ENCODE results near the gene OOEP. TPM values are rescaled to one million over a fixed set of nuclear protein-coding genes. Genes with fewer than 3 reads are reported as not detected.

The OOEP gene
- total and polyA plus RNA-seq, 3 donors from 2014 or later: 14.1 to 26.9 (median 24.8) TPM

DNA sequence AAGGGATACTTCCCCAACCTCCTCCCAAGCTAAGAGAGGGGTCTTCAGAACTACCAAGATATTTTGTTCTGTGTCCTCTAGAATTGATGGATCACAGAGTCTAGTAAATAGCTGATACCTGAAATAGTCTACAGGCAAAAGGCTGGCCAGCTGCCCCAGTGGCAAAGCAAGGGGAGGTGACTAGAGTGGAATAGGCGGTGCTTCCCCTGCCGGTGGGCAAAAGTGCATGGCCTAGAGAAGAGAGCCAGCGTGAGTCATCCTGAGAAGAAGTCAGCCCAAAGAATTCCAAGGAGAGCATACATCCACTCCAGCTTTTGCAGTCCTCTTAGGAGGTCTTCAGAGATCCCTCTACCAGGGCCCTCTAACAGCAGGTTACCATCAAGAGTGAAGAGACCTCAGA lies 30.4 kb downstream of the OOEP start:
- Histone ChIP-seq H3K36me3 (ENCODE audit: low read depth, missing control alignments) (no peaks in the 10 kb centered on the region), H3K27ac (no peak overlapping the region), H3K4me1 (no peaks in the 10 kb centered on the region), H3K9me3 (no peaks in the 10 kb centered on the region), H3K27me3 (no peaks in the 10 kb centered on the region), H3K4me3 (no peak overlapping the region)
- WGBS, 2 donors: 70 to 74% methylated on average over 3 of the region's 3 CpGs
- intact Hi-C loops (cut with DNase I; ENCODE audit: low total_unique reads): no loop called here
- no peak for TF ChIP-seq POLR2A (IDR thresholded peaks at IDR 0.05)
- TF ChIP-seq, protein P1, sequence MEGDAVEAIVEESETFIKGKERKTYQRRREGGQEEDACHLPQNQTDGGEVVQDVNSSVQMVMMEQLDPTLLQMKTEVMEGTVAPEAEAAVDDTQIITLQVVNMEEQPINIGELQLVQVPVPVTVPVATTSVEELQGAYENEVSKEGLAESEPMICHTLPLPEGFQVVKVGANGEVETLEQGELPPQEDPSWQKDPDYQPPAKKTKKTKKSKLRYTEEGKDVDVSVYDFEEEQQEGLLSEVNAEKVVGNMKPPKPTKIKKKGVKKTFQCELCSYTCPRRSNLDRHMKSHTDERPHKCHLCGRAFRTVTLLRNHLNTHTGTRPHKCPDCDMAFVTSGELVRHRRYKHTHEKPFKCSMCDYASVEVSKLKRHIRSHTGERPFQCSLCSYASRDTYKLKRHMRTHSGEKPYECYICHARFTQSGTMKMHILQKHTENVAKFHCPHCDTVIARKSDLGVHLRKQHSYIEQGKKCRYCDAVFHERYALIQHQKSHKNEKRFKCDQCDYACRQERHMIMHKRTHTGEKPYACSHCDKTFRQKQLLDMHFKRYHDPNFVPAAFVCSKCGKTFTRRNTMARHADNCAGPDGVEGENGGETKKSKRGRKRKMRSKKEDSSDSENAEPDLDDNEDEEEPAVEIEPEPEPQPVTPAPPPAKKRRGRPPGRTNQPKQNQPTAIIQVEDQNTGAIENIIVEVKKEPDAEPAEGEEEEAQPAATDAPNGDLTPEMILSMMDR (IDR thresholded peaks at IDR 0.05): no peak
- DNase-seq: no peak

DNA sequence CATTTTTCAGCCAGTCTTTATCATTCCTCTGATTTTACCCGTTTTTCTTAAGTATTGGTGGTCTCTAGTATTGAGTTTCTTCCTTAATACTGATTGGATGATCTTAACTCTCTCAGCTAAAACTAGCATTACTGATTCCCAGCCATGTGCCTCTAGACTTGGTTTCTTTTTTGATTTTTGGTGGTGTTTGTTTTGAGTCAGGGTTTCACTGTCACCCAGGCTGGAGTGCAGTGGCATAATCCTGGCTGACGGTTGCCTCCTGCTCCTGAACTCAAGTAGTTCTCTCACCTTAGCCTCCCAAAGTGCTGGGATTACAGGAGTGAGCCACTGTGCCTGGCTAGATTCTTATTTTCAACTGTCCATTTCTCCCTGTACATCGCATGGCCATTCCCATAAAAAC lies 40.5 kb downstream of the OOEP start:
- Histone ChIP-seq H3K36me3 (ENCODE audit: low read depth, missing control alignments) (no peaks in the 10 kb centered on the region), H3K4me1 (no peaks in the 10 kb centered on the region), H3K27ac (no peak overlapping the region), H3K9me3 (no peaks in the 10 kb centered on the region), H3K4me3 (no peak overlapping the region), H3K27me3 (no peaks in the 10 kb centered on the region)
- DNase-seq: no peak
- WGBS, 2 donors: 69 to 77% methylated on average over 3 of the region's 3 CpGs
- intact Hi-C loops (cut with DNase I; ENCODE audit: low total_unique reads): no loop called here
- TF ChIP-seq, protein P1 (IDR thresholded peaks at IDR 0.05): no peak
- TF ChIP-seq POLR2A (IDR thresholded peaks at IDR 0.05): no peak

DNA sequence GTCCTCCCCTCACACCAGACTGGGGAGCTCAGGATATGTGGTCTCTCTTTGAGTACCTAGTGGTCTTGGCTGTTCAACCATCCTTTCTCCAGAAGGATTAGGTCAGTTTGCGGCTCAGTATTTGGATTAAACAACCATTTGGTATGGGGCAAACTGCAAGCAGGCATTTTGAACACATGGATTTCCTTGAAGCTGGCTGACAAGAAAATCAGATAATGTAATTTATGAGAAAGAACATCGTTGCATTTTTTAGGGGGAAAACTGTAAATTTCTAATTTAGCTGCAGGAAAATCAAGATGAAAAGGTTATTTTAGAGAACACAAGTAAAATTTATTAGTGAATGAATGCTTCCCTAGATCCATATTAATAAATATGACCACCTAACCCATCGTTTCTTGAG lies 40.9 kb downstream of the OOEP start:
- Histone ChIP-seq H3K27me3 (no peaks in the 10 kb centered on the region), H3K27ac (no peak overlapping the region), H3K4me1 (no peaks in the 10 kb centered on the region), H3K4me3 (no peak overlapping the region), H3K36me3 (ENCODE audit: low read depth, missing control alignments) (no peaks in the 10 kb centered on the region), H3K9me3 (no peaks in the 10 kb centered on the region)
- TF ChIP-seq, protein P1 (IDR thresholded peaks at IDR 0.05): no peak
- no peak for TF ChIP-seq POLR2A (IDR thresholded peaks at IDR 0.05)
- intact Hi-C loops (cut with DNase I; ENCODE audit: low total_unique reads): no loop called here
- WGBS, 2 donors: 60 to 70% methylated on average over 3 of the region's 3 CpGs
- no peak for DNase-seq

DNA sequence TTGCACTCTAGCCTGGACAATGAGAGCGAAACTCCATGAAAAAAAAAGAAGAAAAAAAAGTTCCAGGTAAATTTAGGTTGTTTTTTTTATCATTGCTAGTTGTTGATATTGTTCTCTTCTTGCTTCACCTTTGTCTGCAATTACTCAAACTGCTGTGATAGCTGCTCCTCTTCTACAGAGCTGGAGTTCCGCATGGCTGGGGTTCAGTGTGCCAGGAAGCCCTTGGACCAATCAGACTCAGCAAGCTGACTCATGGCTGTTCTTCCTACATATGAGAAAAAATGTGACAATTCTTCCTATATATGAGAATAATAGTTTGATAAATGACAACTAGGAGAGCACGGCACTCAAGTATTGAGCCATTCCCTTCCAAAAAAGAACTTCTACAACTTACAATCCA lies 44.0 kb downstream of the OOEP start:
- 98% methylated on average over 3 of the region's 3 CpGs for WGBS, 2 donors
- no peak for DNase-seq
- Histone ChIP-seq H3K9me3 (no peaks in the 10 kb centered on the region), H3K4me1 (no peaks in the 10 kb centered on the region), H3K27me3 (no peaks in the 10 kb centered on the region), H3K36me3 (ENCODE audit: low read depth, missing control alignments) (no peaks in the 10 kb centered on the region), H3K4me3 (no peak overlapping the region), H3K27ac (no peak overlapping the region)
- intact Hi-C loops (cut with DNase I; ENCODE audit: low total_unique reads): no loop called here
- TF ChIP-seq, protein P1 (IDR thresholded peaks at IDR 0.05): no peak
- TF ChIP-seq POLR2A (IDR thresholded peaks at IDR 0.05): no peak

DNA sequence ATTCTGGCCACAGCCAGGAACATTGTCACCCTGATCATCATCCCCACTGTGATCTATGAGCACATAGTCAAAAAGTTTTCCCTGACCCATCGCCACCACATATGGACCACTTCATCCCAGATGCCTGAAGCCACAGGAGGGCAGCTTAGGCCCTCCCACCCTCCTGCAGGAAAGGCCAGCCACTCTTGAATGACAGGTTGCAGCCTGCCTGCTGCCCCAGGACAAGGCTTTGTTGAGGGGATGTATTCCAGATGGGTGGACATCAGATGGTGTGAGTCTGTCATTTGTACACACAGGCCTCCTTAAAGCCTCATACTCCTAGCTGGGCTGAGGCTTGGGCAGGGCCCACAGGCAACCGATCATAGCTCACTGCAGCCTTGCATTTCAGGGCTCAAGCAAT lies 46.4 kb downstream of the OOEP start:
- intact Hi-C loops (cut with DNase I; ENCODE audit: low total_unique reads): no loop called here
- no peak overlapping the region for H3K27ac ChIP-seq
- TF ChIP-seq, protein P1 (IDR thresholded peaks at IDR 0.05): no peak
- no peaks in the 10 kb centered on the region for H3K9me3 ChIP-seq
- H3K4me3 ChIP-seq: no peak overlapping the region
- H3K27me3 ChIP-seq: no peaks in the 10 kb centered on the region
- no peak for DNase-seq
- H3K36me3 ChIP-seq (ENCODE audit: low read depth, missing control alignments): no peaks in the 10 kb centered on the region
- WGBS, 2 donors: 74 to 86% methylated on average over 2 of the region's 2 CpGs
- no peaks in the 10 kb centered on the region for H3K4me1 ChIP-seq

Small RNAs within 50 kb of the gene (small RNA-seq; reads per million reads assigned to genes)
- 0 reads per million in 2 donors for gene RPL39P3

Other genes starting within 250 kb of the OOEP start
- gene KHDC1L, start 144.4 kb downstream of the OOEP start, total RNA-seq: 1 to 10 TPM; 3.5 to 4.5 TPM
- gene KHDC1L, start 144.4 kb downstream of the OOEP start, polyA plus RNA-seq (ENCODE audit: insufficient read depth, low read depth, low replicate concordance): 7.9 TPM
- 1 to 10 TPM; 4.8 to 6.6 TPM for gene KHDC1, start 106.7 kb downstream of the OOEP start, total RNA-seq
- gene KHDC1, start 106.7 kb downstream of the OOEP start, polyA plus RNA-seq (ENCODE audit: insufficient read depth, low read depth, low replicate concordance): 8.5 TPM
- 1 to 10 TPM in 1 of 2 donors, under 1 TPM in 1; 0.94 to 2.3 TPM for gene DPPA5, start 15.6 kb downstream of the OOEP start, total RNA-seq
- 1.7 TPM for gene DPPA5, start 15.6 kb downstream of the OOEP start, polyA plus RNA-seq (ENCODE audit: insufficient read depth, low read depth, low replicate concordance)
- under 1 TPM in 1 of 2 donors, not detected in 1; 0.47 TPM for gene KHDC3L, start 7.2 kb downstream of the OOEP start, total RNA-seq
- gene KHDC3L, start 7.2 kb downstream of the OOEP start, polyA plus RNA-seq (ENCODE audit: insufficient read depth, low read depth, low replicate concordance): not detected
- gene DDX43, start 24.9 kb upstream of the OOEP start, total RNA-seq: 10 to 100 TPM; 20.1 to 26.0 TPM
- 24.5 TPM for gene DDX43, start 24.9 kb upstream of the OOEP start, polyA plus RNA-seq (ENCODE audit: insufficient read depth, low read depth, low replicate concordance)
- gene CGAS, start 82.4 kb upstream of the OOEP start, total RNA-seq: 1 to 10 TPM; 1.9 to 2.4 TPM
- gene CGAS, start 82.4 kb upstream of the OOEP start, polyA plus RNA-seq (ENCODE audit: insufficient read depth, low read depth, low replicate concordance): 0.58 TPM
- gene MTO1, start 91.8 kb upstream of the OOEP start, total RNA-seq: 10 to 100 TPM; 35.4 to 37.0 TPM
- 52.0 TPM for gene MTO1, start 91.8 kb upstream of the OOEP start, polyA plus RNA-seq (ENCODE audit: insufficient read depth, low read depth, low replicate concordance)
- gene EEF1A1, start 151.1 kb upstream of the OOEP start, total RNA-seq: 1,000 to 10,000 TPM; 2,869 to 5,046 TPM
- 5,086 TPM for gene EEF1A1, start 151.1 kb upstream of the OOEP start, polyA plus RNA-seq (ENCODE audit: insufficient read depth, low read depth, low replicate concordance)